Measurements from ENCODE around the gene NOB1.

NOB1 gene

DNA sequence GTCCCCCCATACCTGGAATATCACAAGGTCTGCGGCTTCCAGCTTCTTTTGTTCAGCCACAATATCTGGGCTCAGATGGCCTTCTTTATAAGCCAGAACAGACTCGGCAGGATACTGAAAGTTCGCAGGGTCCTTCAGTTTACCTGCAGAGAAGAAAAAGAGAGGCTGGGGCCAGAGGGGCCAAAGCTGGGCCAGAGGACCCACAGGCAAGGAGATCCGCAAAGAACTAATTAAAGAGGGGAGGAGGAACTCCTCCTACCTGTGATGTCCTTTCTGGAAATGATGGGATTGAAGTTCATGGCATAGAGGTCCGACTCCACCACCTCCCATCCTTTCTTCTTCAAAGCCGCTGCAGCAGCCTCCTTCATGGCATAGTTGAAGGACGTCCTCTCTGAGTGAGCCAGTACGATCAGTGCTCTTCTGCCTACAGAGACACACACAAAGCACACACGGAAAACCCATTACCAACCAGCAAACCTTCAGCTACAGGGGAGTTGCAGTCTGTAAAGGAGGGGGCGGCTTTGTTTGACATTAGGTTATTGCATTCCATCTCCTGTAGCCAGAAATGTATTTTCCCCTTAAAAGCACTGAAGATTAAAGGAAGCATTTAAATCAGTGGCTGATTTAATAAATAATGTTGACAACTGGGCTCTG, 36.5 kb downstream of the NOB1 start:
- no peak for DNase-seq

DNA sequence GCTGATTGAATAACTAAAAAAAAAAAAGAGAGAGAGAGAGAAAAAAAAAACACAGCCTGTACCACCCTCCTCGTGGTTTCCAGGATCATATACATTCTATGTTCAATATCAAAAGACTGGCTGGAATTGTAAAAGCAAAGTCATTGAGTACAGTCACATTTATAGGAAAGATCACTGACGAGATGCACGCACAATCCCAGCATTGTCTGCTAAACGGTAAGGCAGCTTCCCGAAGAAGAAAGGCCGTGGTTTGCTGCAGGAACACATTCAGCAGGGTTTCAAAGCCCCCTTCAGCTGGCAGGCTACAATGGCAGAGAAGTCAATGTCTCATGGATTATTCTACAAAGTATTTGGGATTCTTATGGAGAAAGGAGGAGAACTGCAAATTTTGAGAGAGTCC, 37.7 kb downstream of the NOB1 start:
- no peak for DNase-seq

DNA sequence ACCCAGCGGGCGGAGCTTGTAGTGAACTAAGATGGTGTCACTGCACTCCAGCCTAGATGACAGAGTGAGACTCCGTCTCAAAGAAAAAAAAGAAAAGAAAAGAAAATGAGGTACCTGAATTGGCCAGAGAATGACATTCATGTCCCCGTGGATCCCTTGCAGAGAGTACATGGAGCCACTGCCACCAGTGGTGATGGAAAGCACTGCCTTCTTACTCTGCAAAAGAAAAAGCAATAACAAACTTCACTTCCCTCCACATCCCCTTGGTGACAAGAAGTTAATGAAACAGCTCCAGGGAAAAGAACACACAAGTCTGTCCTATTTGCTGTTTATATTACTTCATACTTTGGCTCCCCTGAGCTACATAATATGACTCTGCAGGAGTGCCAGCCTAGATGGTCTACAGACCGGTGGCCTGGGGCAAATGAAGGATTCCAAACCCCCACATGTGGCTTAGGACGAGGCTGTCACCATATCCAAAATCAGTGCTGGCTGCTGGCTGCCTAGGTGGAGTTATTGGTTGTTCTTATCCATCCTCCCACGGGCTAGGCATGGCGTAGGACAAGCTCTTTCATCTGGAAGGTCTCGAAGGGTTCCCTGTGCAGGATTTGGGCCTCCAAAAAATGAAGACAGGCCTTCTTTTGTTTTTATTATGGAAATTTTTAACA, 41.7 kb downstream of the NOB1 start:
- DNase-seq = no peak

DNA sequence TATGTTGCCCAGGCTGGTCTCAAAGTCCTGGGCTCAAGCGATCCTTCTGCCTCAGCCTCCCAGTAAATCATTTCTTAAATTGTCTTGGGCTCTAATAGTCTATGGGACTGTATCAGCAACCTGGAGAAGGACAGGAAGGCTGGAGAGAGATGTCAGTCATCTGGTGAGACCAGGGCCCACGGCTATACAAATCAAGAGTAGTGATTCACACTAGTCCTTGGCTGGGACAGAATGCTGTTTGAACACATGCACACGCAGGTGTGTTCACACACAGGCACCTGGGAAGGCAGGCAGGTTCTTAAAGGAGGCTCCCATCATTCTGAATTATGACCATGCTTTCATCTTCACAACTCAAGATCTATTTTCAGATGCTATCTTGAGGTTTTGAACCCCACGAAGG, 42.4 kb downstream of the NOB1 start:
- no peak for DNase-seq

DNA sequence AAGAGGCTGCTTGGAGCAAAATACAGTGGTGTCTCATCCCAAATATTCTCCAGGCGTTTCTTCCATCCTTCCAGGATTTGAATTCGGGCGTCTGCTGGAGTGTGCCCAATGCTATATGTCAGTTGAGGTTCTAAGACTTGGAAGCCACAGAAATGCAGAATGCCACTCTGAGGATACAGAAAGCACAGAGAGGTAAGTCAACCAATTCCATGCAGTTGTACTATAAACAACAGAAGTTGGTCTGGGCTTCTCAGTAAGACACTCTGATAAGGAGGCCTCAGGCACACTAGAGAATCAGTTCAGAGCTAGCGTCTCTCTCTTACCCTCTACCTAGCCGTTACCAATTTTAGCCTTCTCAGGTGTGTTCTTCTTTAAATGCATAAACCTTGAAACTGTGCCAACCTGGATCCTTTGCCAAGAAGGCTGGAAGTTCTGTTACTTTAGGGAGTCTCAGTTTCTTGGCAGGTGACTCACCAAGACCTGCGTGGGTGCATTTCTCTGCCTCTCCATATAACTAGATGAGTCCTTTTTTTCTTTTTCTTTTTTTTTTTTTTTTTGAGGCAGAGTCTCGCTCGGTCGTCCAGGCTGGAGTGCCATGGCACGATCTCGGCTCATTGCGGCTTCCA, 43.5 kb downstream of the NOB1 start:
- no peak for DNase-seq

DNA sequence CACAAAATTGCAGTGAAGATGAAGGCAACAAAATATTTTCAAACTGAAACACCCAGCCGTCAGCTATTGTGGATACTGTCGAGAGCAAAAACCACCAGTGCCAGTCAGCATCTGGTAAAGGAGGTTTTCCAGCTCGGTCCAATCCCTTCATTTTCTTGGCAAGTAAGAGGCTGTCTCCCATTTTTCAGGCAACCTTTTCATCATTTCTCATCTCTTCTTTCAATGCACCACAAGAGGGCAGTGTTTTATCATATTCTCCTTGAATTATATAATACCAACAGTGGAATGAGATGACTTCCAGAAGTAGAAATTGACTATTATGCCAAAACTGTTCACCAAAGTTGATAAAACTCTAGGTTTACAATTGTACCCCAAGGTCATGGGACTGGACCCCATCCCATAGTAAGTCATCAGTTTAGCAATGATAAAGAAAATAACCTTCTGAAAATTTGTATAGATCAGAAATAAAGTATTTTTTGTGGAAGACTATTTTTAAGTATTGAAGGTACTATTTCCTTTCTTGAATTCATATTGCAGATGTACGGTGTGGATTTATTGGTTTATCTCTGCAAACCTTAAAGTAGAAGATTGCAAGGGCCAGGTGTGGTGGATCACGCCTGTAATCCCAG, 45.2 kb downstream of the NOB1 start:
- peak; percentile 32 to 59 for DNase-seq

DNA sequence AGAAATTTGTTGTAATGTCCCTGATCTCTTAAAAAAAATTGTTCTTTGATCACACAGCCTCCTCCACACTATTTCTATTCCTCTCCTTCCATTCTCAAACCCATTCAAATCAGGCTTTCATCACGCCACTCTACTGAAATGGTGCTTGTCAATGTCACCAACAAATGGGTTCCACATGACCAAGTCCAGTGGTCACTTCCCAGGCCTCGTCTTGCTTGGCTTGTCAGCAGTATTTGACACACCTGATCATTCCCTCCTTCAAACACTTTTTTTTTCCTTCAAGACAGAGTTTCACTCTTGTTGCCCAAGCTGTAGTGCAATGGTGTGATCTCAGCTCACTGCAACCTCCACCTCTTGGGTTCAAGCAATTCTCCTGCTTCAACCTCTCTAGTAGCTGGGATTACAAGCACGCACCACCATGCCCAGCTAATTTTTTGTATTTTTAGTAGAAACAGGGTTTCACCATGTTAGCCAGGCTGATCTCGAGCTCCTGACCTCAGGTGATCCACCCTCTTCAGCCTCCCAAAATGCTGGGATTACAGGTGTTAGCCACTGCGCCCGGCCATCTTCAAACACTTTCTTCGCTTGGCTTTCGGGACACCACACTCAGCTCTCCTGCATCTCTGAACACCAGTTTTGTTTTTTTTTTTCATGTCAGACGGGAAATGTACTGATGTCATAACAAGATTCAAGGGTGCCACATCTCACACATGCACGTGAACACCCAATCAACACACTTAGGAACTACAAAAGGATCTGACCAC, 46.6 kb downstream of the NOB1 start:
- no peak for DNase-seq

DNA sequence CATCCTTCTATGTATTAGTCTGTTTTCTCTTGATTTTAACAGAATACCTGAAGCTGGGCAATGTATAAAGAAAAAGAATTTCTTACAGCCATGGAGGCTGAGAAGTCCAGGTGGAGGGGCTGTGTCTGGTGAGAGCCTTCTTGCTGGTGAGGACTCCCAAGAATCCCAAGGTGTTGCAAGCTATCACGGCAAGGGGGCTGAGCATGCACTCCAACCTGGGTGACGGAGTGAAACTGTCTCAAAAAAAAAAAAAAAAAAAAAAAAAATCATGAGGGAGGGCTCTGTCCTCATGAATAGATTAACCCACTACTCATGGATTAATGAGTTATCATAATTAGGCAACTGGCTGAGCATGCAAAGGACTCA, 47.8 kb downstream of the NOB1 start:
- no peak for DNase-seq

DNA sequence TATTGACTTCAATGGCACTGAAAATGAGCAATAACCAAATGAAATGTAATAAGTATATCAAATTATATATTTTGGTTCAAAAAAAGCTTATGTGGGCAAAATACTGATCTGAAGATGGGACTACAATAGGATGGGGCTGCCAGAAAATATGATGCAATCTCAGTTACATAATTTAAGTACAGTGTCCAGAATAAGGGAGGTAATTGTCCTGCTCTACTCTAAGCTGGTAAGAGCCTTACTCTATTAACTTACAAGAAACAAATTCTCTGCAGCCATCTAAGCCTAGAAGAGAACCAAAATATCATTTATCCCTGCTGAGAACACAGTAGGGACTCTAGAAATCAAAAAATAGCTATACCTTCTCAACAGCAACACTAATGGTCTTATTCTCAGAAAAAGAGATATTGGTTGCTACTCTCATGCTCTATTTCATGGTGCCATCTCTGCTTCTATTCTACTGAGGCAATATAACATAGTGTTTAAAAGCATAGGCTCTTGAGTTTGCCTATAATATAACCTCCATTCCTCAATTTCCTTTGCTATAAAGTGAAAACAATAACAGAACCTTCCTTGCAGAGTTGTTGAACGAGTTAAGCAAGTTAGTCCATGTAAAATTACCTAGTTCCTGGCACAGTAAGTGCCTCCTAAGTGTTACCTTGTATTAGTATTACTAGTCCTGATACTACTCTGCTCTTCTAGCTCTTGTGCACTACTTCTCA, 48.3 kb downstream of the NOB1 start:
- DNase-seq = no peak

DNA sequence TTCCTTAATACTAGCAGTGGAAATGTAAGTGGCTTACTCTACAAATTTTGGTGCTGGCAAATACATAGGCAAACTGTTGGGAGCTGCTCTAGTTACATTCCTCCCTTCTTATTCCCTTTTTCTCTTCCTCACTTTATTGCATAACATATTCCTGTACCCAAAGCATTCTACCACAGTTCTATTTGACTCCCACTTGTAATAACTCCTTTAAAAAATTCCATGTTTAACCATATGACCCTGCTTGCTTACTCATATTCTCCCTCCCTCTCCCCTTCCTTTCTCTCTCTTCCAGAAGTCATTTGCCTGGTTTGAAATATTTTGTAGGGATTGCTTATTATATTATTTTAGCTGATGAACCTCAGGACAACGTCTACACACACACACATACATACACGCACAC, 51.1 kb downstream of the NOB1 start:
- DNase-seq = no peak

DNA sequence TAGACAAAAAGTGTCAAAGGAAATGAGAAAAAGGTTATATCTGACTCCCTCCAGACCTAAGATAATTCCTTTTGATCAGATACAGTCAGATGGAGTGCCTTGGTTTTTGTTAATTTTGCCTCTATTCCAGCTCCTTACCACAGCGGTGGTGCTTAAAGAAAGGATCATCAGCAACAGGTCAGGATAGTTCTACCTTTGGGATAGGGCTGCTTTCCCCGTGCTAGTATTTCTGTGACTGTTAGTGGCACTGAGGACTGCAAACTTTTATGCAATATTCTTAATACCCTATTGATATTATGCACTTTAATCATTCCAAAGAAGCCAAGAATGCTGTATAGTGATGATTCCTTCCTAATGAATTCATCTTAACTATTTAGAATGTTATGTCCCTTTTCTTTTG, 52.9 kb downstream of the NOB1 start:
- no peak for DNase-seq

DNA sequence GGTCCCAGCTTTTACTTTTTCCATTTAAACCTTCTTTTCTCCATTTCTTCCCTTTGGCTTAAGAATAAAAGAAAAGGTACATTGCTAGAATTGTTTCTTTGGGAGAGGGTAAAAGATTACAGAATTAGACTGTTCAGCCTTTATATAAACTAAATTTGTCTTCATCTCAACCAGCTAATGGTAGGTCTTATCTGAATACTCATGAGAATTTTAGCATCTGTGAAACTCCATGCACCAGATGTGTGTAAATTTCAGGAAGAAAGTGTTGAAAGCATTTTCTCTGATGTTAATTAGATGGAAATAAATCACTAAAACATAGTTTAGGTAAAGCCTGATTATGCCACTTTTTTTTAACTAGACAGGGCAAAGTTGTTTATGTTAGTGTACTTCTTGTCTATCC, 53.3 kb downstream of the NOB1 start:
- no peak for DNase-seq

DNA sequence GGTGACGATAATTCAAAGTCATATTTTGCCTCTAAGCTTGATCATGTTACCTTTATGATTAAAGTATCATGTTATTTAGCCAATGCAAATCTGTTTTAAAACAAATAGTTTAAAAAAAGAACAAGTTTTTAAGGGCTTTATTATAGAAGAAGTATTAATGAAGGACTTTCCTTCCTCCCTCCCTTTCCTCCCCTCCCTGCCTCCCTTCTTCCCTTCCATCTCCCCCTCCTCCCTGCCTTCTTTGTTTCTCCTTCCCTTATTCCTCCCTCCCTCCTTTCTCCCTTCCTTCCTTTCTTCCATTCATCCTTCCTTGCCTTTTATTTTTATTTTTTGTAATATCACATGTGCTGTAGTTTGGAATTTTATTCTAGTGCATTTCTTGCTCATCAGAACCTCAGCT, 54.8 kb downstream of the NOB1 start:
- DNase-seq = no peak

DNA sequence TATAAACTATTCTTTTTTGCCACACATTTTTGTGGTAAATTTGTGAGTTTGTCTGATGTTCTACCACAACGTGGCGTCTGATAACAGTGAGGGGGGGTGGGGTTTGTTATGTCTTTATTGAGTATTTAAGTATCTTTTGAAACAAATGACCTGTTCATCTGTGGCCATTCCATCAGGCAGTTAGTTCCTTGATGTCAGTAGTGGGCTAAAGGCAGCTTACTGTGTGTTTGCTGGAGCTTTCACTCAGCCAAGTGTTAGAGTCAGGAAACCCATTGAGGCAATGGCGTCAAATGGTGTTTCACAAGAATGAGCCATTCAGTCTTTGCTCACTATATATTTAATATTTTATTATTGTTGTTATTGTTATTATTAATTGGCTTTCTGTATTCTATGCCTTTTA, 56.3 kb downstream of the NOB1 start:
- no peak for DNase-seq

DNA sequence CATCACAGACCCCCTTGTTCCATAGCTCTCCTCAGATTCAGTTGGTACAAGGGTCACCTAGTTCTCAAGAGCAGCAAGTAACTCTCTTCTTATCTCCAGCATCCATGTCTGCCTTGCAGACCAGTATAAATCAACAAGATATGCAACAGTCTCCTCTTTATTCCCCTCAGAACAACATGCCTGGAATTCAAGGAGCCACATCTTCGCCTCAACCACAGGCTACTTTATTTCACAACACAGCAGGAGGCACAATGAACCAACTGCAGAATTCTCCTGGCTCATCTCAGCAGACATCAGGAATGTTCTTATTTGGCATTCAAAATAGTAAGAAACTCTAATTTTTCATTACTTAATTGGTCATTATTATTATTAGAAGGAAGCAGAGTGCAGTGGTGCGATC, 60.8 kb downstream of the NOB1 start:
- no peak for DNase-seq

DNA sequence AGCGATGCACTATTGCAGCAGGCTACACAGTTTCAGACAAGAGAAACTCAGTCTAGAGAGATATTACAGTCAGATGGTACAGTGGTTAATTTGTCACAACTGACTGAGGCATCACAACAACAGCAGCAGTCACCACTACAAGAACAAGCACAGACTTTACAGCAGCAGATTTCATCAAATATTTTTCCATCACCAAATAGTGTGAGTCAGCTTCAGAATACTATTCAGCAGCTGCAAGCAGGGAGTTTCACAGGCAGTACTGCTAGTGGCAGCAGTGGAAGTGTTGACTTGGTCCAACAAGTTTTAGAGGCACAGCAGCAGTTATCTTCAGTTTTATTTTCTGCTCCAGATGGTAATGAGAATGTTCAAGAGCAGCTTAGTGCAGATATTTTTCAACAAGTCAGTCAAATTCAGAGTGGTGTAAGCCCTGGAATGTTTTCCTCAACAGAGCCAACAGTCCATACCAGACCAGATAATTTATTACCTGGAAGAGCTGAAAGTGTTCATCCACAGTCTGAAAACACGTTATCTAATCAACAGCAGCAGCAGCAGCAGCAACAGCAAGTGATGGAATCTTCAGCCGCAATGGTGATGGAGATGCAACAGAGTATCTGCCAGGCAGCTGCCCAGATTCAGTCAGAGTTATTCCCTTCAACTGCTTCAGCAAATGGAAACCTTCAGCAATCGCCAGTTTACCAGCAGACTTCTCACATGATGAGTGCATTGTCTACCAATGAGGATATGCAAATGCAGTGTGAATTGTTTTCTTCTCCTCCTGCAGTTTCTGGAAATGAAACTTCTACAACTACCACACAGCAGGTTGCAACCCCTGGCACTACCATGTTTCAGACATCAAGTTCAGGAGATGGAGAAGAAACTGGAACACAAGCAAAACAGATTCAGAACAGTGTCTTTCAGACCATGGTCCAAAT, 62.5 kb downstream of the NOB1 start:
- DNase-seq = no peak
